Loucy (cell line): ENCODE measurements around the gene IGSF23.

Experiments used
- H2AFZ ChIP-seq: fragments of 200-600 bp; sonication (generic); 2 replicates; pipeline ENCODE4 v1.6.0; 2016; ENCODE audit warnings: antibody characterized with exemption, mild to moderate bottlenecking, low read length, moderate library complexity
- H3F3A ChIP-seq: fragments of 200-600 bp; 2 replicates; pipeline ENCODE4 v1.6.0; 2016; ENCODE audit warnings: antibody characterized with exemption, low read depth, mild to moderate bottlenecking
- H3K27me3 ChIP-seq: fragments of 200-600 bp; sonication (generic); 2 replicates; pipeline ENCODE4 v1.6.1; 2014; ENCODE audit warnings: low read length, mild to moderate bottlenecking; ENCODE audit not compliant: insufficient read depth, poor library complexity, severe bottlenecking
- H3K36me3 ChIP-seq: fragments of 200-600 bp; sonication (generic); 2 replicates; pipeline ENCODE4 v1.6.1; 2016; ENCODE audit warnings: low read length; ENCODE audit not compliant: insufficient read depth
- H3K4me1 ChIP-seq: fragments of 200-600 bp; sonication (generic); 2 replicates; pipeline ENCODE4 v1.5.1; 2014; ENCODE audit warnings: low read length, mild to moderate bottlenecking; ENCODE audit not compliant: insufficient read depth, poor library complexity, severe bottlenecking
- H3K4me2 ChIP-seq: fragments of 200-600 bp; sonication (generic); 2 replicates; pipeline ENCODE4 v1.6.0; 2014; ENCODE audit warnings: antibody characterized with exemption, low read length, low read depth, mild to moderate bottlenecking; ENCODE audit not compliant: poor library complexity, severe bottlenecking
- H3K4me3 ChIP-seq: fragments of 200-600 bp; sonication (generic); 2 replicates; pipeline ENCODE4 v1.5.1; 2014; ENCODE audit warnings: low read length, mild to moderate bottlenecking, mixed read lengths; ENCODE audit not compliant: poor library complexity, severe bottlenecking
- H3K79me2 ChIP-seq: fragments of 200-600 bp; sonication (generic); 2 replicates; pipeline ENCODE4 v1.6.1; 2014; ENCODE audit warnings: low read length; ENCODE audit not compliant: insufficient read depth
- H3K9ac ChIP-seq: fragments of 200-600 bp; sonication (generic); 2 replicates; pipeline ENCODE4 v1.6.0; 2014; ENCODE audit warnings: mild to moderate bottlenecking, low read depth, low read length, moderate library complexity; ENCODE audit not compliant: poor library complexity, severe bottlenecking
- H3K9me2 ChIP-seq: fragments of 200-600 bp; sonication (generic); replicated peaks from 2 replicates; pipeline ENCODE4 v1.6.1; 2016; ENCODE audit warnings: low read depth, low read length, mixed read lengths
- H3K9me3 ChIP-seq: fragments of 200-600 bp; sonication (generic); 2 replicates; pipeline ENCODE4 v1.6.1; 2014; ENCODE audit warnings: mild to moderate bottlenecking, antibody characterized with exemption, low read length, low read depth; ENCODE audit not compliant: insufficient read depth
- H4K20me1 ChIP-seq: fragments of 200-600 bp; sonication (generic); 2 replicates; pipeline ENCODE4 v1.6.0; 2014; ENCODE audit warnings: antibody characterized with exemption, low read length, mild to moderate bottlenecking; ENCODE audit not compliant: insufficient read depth, poor library complexity, severe bottlenecking
- CTCF ChIP-seq: fragments of 200-600 bp; sonication (generic); conservative IDR thresholded peaks from 2 replicates; pipeline ENCODE4 v1.5.1; 2014; ENCODE audit warnings: mild to moderate bottlenecking, antibody characterized with exemption, low read length
- EZH2phosphoT487 ChIP-seq: fragments of 200-600 bp; IDR thresholded peaks from 2 replicates; pipeline ENCODE4 v1.6.1; 2018; ENCODE audit warnings: antibody characterized with exemption, mild to moderate bottlenecking, moderate library complexity, borderline replicate concordance

The IGSF23 gene

GRCh38 chr19:44574186-44574950, 39.0 kb upstream of the IGSF23 start:
- Histone ChIP-seq H3K27me3 (no peaks in the 10 kb centered on the region), H3F3A (no peaks in the 10 kb centered on the region), H3K36me3 (no peaks in the 10 kb centered on the region), H3K9ac (no peak overlapping the region), H2AFZ (no peak overlapping the region), H3K9me2 (no peaks in the 10 kb centered on the region), H3K4me2 (no peak overlapping the region), H3K4me1 (no peaks in the 10 kb centered on the region), H3K9me3 (no peaks in the 10 kb centered on the region), H4K20me1 (no peaks in the 10 kb centered on the region), H3K79me2 (no peaks in the 10 kb centered on the region), H3K4me3 (no peak overlapping the region)
- no peak for TF ChIP-seq CTCF
- TF ChIP-seq EZH2phosphoT487: no peak

GRCh38 chr19:44575116-44575700, 38.2 kb upstream of the IGSF23 start:
- no peaks in the 10 kb centered on the region for H3K79me2 ChIP-seq
- no peaks in the 10 kb centered on the region for H3K36me3 ChIP-seq
- TF ChIP-seq EZH2phosphoT487 (no peak), CTCF (no peak)
- no peaks in the 10 kb centered on the region for H3K4me1 ChIP-seq
- H3K4me2 ChIP-seq: no peak overlapping the region
- H3F3A ChIP-seq: no peaks in the 10 kb centered on the region
- no peaks in the 10 kb centered on the region for H4K20me1 ChIP-seq
- no peak overlapping the region for H3K9ac ChIP-seq
- no peaks in the 10 kb centered on the region for H3K27me3 ChIP-seq
- H3K9me3 ChIP-seq: no peaks in the 10 kb centered on the region
- H3K9me2 ChIP-seq: no peaks in the 10 kb centered on the region
- H3K4me3 ChIP-seq: no peak overlapping the region
- H2AFZ ChIP-seq: no peak overlapping the region

- H3K36me3 ChIP-seq: no peaks in the 10 kb centered on the region
- TF ChIP-seq CTCF: peak; percentile 54
- TF ChIP-seq EZH2phosphoT487: no peak
- H3K9ac ChIP-seq: no peak overlapping the region
- no peaks in the 10 kb centered on the region for H3K4me1 ChIP-seq
- H3K79me2 ChIP-seq: no peaks in the 10 kb centered on the region
- H3K9me2 ChIP-seq: no peaks in the 10 kb centered on the region
- no peaks in the 10 kb centered on the region for H4K20me1 ChIP-seq
- no peak overlapping the region for H2AFZ ChIP-seq
- H3K9me3 ChIP-seq: no peaks in the 10 kb centered on the region; the same call in 1 of the 2 replicates
- H3K4me3 ChIP-seq: no peak overlapping the region
- no peaks in the 10 kb centered on the region for H3F3A ChIP-seq
- no peak overlapping the region for H3K4me2 ChIP-seq
- no peaks in the 10 kb centered on the region for H3K27me3 ChIP-seq
These were observed 36.4 kb upstream of the IGSF23 start for GRCh38 chr19:44576843-44577565.
